ENCODE results near the gene GPR150.

GPR150 gene

GRCh38 chr5:95649842-95650620, 30.1 kb downstream of the GPR150 start:
- DNase-seq (ENCODE audit: low spot score) = no peak

DNA sequence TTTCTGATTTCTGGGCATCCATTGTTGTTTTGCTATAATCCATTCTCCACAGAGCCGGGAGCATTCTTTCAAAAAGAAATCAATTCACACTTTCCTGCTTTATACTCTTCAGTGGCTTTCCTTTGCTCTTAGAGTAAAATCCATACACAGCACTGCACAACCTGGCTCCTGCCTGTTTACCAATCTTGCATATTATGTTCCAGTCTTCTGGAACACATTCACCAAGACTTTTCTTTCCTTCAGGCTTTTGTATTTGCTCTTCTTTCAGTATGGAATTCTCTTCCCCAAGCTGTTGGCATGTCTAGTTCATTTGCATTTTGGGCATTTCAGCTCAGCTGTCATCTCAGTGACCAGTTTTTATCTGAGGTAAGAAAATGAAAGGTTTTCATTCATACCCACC, 33.0 kb downstream of the GPR150 start:
- no peak for DNase-seq (ENCODE audit: low spot score)

GRCh38 chr5:95654196-95654595, 34.3 kb downstream of the GPR150 start:
- no peak for DNase-seq (ENCODE audit: low spot score)

DNA sequence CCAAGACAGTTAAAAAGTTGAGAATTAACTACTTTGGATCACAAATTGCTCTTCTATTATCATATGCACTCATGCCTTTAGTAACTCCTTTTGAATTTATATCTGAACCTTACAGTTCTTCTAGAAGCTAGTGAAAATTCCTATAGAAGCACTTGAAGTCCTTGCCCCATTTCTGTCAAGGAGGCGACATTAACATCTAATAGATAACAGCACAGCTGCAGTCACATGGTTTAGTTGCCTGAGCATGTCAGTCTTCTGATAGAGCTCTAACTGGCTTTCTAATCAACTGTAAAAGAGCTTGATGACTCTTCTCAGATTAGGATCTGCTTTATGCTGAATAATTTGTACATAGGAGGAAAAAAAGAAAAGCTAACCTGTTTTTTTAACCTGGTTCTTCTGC, 35.7 kb downstream of the GPR150 start:
- no peak for DNase-seq (ENCODE audit: low spot score)

DNA sequence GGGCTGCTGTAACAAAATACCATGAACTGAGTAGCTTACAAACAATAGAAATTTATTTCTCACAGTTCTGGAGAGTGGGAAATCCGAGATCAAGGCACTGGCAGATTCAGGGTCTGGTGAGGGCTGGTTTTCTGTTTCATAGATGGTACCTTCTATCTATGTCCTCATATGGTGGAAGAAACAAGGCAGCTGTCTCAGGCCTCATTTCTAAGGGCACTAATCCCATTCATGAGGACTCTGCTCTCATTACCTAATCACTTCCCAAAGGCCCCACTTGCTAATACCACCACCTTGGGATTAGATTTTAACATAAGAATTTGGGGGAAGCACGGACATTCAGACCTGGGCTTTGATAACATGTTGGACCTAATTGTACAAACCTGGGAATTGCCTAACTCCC, 40.2 kb downstream of the GPR150 start:
- DNase-seq (ENCODE audit: low spot score) = no peak

GRCh38 chr5:95662946-95663345, 43.1 kb downstream of the GPR150 start:
- DNase-seq (ENCODE audit: low spot score) = no peak

DNA sequence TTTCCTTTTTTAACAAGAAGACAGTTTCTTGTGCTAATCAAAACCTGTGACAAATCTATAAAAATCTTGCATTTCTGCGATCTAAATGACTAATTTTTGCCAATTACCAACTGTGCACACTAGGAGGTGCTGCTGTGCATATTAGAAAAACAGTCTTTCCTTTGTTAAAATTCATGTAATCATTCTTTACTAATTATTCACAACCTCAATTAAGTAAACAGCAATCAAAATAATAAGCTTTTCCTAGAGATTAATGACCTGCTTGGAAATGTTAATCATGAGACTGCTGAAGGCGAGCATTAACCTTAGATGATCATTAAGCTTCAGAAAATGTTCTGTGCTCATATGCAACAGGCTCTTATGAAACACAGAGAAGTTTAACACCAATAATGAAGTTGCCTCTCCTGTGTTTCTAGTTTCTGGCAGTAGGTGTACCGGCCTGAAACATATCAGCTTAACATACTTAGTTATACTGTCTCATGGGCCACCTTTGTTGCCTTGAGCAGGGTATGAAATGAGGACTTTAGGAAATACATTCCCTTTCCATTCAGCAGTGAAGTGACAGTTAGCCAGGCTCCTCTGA, 44.4 kb downstream of the GPR150 start:
- peak; percentile 28 for DNase-seq (ENCODE audit: low spot score)

GRCh38 chr5:95667061-95667618, 47.3 kb downstream of the GPR150 start:
- no peak for DNase-seq (ENCODE audit: low spot score)

DNA sequence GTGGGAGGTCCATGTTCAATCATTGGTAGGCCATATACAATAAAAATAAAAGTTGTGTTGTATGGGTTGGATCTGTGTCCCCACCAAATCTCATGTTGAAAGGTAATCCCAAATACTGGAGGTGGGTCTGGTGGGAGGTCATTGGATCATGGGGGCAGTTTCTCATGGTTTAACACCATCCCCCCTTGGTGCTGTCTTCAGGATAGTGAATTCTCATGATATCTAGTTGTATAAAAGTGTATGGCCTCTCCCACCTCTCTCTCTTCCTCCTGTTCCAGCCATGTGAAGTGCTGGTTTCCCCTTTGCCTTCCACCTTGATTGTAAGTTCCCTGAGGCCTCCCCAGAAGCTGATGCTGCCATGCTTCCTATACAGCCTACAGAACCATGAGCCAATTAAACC, 47.8 kb downstream of the GPR150 start:
- DNase-seq (ENCODE audit: low spot score) = no peak

DNA sequence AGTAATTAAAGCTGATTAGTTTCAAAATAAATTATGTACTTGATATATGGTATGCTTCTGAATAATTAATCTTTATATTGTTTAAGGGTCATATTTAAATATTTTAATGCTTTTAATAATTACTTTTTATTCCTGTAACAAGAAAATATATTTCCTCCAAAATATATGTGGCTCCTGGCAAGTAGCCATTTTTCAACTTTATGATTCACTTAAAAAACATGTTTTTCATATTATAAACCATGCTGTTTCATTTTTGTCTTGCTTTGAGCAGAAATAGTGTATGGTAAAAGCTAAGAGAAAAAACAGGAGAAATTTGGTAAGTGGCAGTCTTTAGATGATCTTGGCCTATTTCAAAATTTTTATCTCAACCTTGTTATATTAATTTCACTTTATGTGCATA, 48.3 kb downstream of the GPR150 start:
- DNase-seq (ENCODE audit: low spot score) = no peak

DNA sequence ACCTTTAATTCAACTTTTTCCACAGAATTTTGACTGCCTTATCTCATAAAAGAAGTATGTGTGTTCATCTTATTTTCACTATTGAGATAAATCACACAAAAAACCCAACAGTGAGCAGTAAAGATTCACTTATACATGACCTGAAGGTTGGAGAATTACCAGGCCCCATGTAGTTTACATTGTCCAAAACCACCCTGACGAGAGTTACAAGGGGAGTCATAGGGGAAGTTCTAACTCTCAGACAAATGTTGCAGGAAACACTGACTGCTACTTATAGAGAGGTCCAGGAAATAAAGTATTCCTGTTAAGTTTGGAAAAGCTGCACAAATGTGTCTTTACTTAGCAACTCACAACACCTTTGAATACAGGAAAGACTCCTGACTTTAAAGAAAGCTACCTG, 48.8 kb downstream of the GPR150 start:
- no peak for DNase-seq (ENCODE audit: low spot score)

DNA sequence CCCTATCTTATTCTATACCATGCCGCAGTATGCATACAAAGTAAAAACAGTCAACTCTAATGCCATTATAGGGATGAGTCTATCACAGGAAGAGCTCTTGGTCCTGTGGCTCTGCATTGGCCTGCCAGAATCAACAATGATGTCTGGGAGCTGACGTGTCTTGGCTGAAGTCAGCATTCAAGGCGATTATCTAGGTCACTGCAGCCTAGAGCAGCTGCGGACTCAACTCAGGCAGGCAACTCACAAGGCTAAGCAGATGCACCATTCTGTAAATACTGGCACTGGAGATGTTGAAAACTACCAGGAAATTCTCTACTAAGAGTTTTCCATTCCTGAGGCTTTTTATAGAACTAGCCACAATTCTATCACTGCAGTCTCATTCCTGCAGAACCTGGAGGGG, 49.7 kb downstream of the GPR150 start:
- peak; percentile 29 for DNase-seq (ENCODE audit: low spot score)

DNA sequence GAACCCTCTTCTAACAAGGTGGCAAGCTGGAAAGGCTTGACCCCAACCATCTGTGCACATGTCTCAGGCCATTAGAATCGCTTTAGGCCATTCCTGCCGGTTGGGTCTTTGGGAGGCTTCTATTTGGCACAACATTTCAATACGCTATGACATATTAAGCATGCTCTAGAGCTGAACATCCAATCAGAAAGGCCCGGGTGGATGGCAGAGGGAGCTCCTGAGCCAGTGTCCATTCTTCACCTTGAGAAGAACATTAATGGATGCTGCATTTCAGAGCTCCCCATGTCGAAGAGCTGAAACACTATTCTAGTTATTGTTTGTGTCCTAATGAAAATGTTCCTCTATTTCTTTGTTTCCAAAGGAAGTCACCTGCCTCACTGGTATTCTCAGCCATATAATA, 50.1 kb downstream of the GPR150 start:
- DNase-seq (ENCODE audit: low spot score) = no peak

DNA sequence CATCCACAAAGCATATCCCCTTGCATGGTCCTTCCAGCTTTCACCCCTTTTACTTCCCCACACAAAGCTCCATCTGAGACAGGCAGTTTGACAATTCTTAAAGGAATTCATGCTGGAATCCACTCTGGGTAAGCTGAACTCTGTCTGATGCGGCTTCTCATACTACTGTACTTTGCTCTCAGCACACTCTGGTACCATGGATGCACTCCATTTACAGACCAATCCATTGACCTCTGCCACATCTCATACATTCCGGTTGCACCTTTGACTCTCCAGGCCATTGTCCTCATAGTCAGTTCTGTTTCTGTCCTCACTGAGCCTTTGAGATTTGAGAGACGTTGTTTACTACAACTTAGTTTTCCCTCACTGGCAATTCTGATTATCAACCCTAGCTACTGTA, 50.7 kb downstream of the GPR150 start:
- DNase-seq (ENCODE audit: low spot score) = no peak

Measured in SK-N-DZ (cell line).